GM20000 (cell line): ENCODE results near the gene WLS.

Source experiments
- DNase-seq: peaks from one replicate; pipeline ENCODE4 v3.0.0; 2012; ENCODE audit warnings: low spot score
- CTCF ChIP-seq: IDR thresholded peaks from 2 replicates; pipeline ENCODE4 v1.5.1; 2012; ENCODE audit warnings: mild to moderate bottlenecking, control low read depth; ENCODE audit errors: extremely low read depth, missing control alignments

WLS gene

GRCh38 chr1:68131261-68131660 lies 101.1 kb downstream of the WLS start:
- DNase-seq: no peak
- TF ChIP-seq CTCF: no peak

GRCh38 chr1:68129536-68130250 lies 102.6 kb downstream of the WLS start:
- TF ChIP-seq CTCF: no peak
- DNase-seq: no peak

GRCh38 chr1:68128820-68129219 lies 103.5 kb downstream of the WLS start:
- TF ChIP-seq CTCF: no peak
- DNase-seq: no peak

- no peak for TF ChIP-seq CTCF
- no peak for DNase-seq
These were observed 104.2 kb downstream of the WLS start for GRCh38 chr1:68128157-68128556.

GRCh38 chr1:68121536-68121935 lies 110.8 kb downstream of the WLS start:
- no peak for TF ChIP-seq CTCF
- DNase-seq: no peak

- peak; percentile 30 for TF ChIP-seq CTCF
- DNase-seq: peak; percentile 50
These were observed 112.1 kb downstream of the WLS start for GRCh38 chr1:68120136-68120791.

- TF ChIP-seq CTCF: no peak
- DNase-seq: no peak
These were observed 112.9 kb downstream of the WLS start for GRCh38 chr1:68119445-68119844.
